GM13976 (cell line): Measurements from ENCODE around the gene HOXA6.

Experiments used
- DNase-seq: peaks from one replicate; pipeline ENCODE4 v3.0.0; 2012; ENCODE audit warnings: low spot score
- in situ Hi-C: fragments of 300-500 bp; cut with MboI; formaldehyde crosslinking; loops from one replicate; pipeline ENCODE4 v1.12.0; 2022; ENCODE audit warnings: low sequenced_read_pairs, mixed read lengths, inconsistent platforms; ENCODE audit not compliant: unreplicated experiment
- TF ChIP-seq, protein P1 (sequence below): IDR thresholded peaks from 2 replicates; pipeline ENCODE4 v1.5.1; 2012; ENCODE audit warnings: borderline replicate concordance, mild to moderate bottlenecking; ENCODE audit not compliant: insufficient read depth; ENCODE audit errors: extremely low read depth, missing control alignments, control extremely low read depth

The HOXA6 gene

DNA sequence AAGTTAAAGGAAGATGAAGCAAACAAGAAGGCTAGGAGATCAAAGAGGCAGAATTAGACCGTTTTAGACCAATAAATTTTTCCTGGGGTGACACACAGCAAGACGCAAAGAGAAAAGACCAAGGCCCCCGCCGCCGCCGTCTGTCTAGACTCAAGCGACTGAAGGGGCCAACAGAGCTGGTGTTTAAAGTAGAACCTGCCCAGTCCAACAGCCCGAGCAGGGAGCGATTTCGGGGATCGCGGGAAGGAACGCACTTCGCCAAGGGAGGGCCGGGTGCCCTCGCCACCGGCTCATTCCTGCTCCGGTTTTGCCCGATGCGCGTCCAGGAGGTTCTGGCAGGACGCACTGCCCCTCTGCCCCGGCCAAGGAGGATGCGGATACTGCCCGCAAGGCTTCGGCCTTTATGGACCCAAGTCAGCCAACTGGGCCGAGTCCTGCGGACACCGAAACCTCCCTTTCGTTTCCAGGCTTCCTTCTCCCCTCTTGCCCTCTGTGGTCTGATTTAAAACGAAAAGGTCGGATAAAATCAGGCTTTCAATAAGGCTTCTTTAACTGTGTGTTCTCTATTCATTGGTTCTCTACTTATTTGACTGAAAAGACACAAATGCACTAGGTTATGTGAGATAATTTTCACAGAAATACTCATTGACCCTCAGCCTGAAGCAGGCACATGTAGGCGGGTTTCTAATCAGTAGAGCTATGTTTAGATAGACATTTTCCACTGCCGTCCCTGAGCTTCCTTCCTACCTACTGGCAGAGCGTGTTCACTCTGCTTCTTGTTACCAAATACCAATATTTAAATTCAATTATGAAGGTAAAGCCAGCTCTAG lies 11.1 kb upstream of the HOXA6 start:
- DNase-seq, result no peak
- TF ChIP-seq, protein P1, sequence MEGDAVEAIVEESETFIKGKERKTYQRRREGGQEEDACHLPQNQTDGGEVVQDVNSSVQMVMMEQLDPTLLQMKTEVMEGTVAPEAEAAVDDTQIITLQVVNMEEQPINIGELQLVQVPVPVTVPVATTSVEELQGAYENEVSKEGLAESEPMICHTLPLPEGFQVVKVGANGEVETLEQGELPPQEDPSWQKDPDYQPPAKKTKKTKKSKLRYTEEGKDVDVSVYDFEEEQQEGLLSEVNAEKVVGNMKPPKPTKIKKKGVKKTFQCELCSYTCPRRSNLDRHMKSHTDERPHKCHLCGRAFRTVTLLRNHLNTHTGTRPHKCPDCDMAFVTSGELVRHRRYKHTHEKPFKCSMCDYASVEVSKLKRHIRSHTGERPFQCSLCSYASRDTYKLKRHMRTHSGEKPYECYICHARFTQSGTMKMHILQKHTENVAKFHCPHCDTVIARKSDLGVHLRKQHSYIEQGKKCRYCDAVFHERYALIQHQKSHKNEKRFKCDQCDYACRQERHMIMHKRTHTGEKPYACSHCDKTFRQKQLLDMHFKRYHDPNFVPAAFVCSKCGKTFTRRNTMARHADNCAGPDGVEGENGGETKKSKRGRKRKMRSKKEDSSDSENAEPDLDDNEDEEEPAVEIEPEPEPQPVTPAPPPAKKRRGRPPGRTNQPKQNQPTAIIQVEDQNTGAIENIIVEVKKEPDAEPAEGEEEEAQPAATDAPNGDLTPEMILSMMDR, result no peak
- in situ Hi-C loops, result loop anchor here (5.0 to 25.0 kb wide), 4 partner anchors 304 to 784 kb away; no protein-coding TSS in a partner anchor

DNA sequence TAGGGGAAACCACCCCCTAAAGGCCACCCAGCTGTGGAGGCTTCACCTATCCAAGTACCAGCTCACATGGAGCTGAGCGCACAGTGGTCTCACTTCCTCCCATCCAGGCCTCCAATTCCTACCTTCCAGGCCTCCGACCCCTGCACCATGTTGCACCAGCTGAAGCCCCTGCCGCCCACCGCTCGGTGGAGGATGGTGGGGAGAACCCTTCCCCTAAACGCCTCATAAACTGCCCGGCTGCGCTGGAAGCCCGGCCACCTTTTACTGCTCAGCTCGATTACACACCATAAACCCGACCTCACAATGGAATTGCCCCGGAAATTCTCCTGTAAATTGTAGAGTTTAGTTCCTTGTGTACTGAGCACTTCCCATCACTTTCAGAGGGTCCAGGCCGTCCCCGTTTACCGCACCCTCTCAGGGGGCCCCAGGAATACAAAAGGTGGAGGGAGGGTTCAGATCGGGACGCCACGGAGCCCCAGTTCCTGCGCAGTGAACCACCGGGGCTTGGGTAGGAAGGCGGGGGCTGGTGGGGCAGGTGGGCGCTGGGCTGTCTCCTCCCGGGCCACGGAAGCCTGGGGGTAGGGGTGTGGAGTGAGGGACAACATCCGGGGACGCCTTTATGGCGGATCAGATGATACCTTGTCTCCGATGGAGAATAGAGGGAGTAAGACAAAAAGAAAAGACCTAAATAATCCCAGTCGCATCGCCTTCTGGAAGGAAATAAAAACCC lies 10.3 kb upstream of the HOXA6 start:
- in situ Hi-C loops, result loop anchor here (5.0 to 25.0 kb wide), 4 partner anchors 303 to 783 kb away; no protein-coding TSS in a partner anchor
- TF ChIP-seq, protein P1, result no peak
- DNase-seq, result no peak

DNA sequence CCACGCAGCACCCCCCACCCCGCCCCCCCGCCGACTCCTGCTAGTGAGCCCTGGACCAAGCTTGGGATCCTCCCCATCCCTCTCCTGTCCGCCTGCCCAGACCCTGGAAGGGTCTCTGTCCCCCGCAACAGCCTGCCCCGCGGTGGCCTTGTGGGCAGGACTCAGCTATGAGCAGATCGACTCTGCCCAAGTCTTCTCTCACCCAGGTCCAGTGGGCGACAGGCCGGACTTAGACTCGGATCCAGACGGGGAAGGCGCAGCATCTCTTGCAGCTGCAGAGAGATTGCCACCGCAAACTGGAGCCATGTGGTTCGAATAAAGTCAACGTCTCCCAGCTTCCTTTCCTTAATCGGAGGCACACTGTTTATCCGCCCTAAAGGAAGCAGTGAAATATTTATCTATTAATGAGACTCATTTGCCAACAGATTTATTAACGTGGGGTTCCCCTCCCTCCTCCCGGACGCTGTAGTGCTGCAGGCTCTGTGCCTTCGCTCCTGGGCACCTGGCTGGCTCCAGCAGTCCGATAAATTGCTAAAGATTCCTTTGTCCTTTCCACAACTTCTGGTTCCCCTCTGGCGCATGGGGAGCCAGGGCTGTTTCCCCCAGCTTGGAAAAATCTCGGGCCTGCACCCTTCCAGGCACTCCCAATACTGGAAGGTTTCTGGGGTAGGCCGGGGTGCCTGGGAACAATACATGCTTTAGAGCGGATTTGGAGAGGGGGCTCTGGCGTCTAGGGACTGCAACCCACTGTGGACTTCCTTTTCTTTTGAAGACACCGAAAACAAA lies 9.5 kb upstream of the HOXA6 start:
- TF ChIP-seq, protein P1, result no peak
- no peak for DNase-seq
- in situ Hi-C loops, result loop anchor here (5.0 to 25.0 kb wide), 4 partner anchors 302 to 782 kb away; no protein-coding TSS in a partner anchor

- no peak for DNase-seq
- TF ChIP-seq, protein P1, result no peak
- in situ Hi-C loops, result loop anchor here (5.0 to 25.0 kb wide), 4 partner anchors 302 to 782 kb away; no protein-coding TSS in a partner anchor
Measured at GRCh38 chr7:27156508-27156898, 8.9 kb upstream of the HOXA6 start, which contains the start of gene HOXA7. TSS of gene HOXA7 (minus strand) at chr7:27156675. CDS start at chr7:27156545, 130 bp downstream.

GRCh38 chr7:27155816-27156507 lies 8.4 kb upstream of the HOXA6 start:
- no peak for DNase-seq
- TF ChIP-seq, protein P1, result no peak
- in situ Hi-C loops, result loop anchor here (5.0 to 25.0 kb wide), 4 partner anchors 301 to 781 kb away; no protein-coding TSS in a partner anchor
